ENCODE data around the gene AOC2.
"Not testable (repeated sequence)": the region's sequence is repeated elsewhere in the genome, so short reads cannot be mapped to it uniquely, and the experiment has no call there.

DNA sequence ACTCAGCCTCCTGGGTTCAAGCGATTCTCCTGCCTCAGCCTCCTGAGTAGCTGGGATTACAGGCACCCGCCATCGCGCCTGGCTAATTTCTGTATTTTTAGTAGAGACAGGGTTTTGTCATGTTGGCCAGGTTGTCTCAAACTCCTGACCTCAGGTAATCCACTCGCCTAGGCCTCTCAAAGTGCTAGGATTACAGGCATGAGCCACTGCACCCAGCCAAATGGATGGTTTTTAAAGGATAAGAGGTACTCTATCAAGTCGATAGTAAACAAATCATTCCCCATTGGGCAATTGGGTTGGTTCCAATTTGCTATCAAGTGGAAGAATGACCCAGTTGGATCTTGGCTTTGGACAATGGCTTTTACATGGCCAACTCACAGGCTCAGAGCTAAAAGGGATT is 37.3 kb downstream of the AOC2 start:
- TF ChIP-seq, protein P1, sequence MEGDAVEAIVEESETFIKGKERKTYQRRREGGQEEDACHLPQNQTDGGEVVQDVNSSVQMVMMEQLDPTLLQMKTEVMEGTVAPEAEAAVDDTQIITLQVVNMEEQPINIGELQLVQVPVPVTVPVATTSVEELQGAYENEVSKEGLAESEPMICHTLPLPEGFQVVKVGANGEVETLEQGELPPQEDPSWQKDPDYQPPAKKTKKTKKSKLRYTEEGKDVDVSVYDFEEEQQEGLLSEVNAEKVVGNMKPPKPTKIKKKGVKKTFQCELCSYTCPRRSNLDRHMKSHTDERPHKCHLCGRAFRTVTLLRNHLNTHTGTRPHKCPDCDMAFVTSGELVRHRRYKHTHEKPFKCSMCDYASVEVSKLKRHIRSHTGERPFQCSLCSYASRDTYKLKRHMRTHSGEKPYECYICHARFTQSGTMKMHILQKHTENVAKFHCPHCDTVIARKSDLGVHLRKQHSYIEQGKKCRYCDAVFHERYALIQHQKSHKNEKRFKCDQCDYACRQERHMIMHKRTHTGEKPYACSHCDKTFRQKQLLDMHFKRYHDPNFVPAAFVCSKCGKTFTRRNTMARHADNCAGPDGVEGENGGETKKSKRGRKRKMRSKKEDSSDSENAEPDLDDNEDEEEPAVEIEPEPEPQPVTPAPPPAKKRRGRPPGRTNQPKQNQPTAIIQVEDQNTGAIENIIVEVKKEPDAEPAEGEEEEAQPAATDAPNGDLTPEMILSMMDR (conservative IDR thresholded peaks at IDR 0.05; ENCODE audit: low read depth, low read length) = not testable (repeated sequence)
- TF ChIP-seq EZH2phosphoT487 (IDR thresholded peaks at IDR 0.05; ENCODE audit: borderline replicate concordance, low read length) = not testable (repeated sequence)
